Caki2 (cell line): ENCODE data around the gene PROSER2. TPM values are rescaled to one million over a fixed set of nuclear protein-coding genes. Genes with fewer than 3 reads are reported as not detected.
A peak's percentile ranks its signal among the peaks of the same experiment; 100 is the strongest.

Experiments
- DNase-seq: peaks from one replicate; pipeline ENCODE4 v3.0.0-alpha.2; 2015; ENCODE audit warnings: low read depth
- in situ Hi-C: cut with HindIII; loops from 2 replicates; pipeline ENCODE4 v1.10.0; 2016; ENCODE audit warnings: low sequenced_read_pairs, low pct_unique_long_range_greater_than_20kb, mixed read lengths
- total RNA-seq: library from RNA; depleted of rRNA; stranded (reverse); fragments of >200 nt; shearing (Covaris generic); gene quantifications from 2 replicates; pipeline ENCODE4 v1.2.3, GENCODE V29; 2014; ENCODE audit warnings: low replicate concordance

Gene PROSER2
- total RNA-seq, 1 experiment from 2014 or later, result 83.5 TPM

GRCh38 chr10:11893749-11894278, 70.7 kb downstream of the PROSER2 start:
- in situ Hi-C loops, result no loop called here
- no peak for DNase-seq

DNA sequence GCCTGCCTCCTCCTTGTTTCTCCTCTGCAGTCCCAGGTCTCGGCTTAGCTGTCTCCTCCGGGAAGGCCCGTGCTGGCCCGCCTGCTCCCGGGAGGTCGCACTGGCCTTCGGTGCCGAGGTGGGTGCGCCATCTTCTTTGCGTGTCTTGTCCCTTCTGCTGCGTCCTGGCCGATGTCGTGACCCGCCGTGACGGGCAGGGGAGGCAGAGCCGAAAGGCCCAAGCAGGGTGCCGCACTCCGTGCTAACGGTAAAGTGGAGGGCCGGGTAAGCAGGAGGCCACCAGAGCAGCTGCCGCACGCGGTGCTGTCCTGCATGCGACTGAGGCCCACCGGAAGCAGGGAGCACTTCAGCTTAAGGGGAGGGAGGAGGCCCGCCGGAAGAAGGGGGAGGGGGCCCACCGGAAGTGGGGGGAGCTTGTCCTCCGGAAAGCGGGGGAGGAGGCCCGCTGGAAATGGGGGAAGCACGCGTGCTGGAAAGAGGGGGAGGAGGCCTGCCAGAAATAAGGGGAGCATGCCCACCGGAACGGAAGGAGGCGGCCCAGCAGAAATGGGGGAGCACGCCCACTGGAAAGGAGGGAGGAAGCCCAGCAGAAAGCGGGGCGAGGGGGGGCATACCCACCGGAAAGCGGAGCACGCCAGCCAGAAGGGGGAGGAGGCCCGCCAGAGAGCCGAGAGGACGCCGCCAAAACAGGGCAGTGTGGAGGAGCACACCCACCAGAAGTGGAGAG, 71.4 kb downstream of the PROSER2 start:
- in situ Hi-C loops, result no loop called here
- no peak for DNase-seq

DNA sequence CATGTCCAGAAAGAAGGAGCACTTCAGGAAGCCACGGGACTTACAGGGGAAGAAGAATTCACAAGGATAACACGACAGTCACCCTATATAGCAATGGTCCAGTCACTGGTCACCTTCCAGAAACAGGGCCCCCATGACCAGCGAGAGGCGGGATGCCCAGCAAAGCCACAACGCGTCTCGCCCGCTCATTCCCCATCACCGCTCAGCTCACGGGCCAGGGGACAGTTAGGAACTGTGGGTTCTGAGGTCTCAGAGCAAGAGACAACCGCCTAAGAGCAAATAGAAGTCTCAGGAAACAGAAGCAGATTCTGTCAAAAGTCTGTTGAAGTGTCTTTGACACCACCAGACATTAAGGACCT, 71.9 kb downstream of the PROSER2 start:
- in situ Hi-C loops, result no loop called here
- no peak for DNase-seq

DNA sequence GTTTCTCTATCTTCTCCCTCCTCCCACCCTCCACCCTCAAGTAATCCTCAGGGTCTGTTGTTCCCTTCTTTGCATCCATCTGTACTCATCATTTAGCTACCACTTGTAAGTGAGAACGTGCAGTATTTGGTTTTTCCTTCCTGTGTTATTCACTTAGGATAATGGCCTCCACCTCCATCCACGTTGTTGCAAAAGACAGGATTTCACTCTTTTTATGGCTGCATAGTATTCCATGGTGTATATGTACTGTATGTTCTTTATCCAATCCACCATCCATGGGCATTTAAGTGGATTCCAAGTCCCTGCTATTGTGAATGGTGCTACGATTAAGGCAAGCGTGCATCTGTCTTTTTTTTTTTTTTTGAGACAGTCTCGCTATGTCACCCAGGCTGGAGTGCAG, 72.4 kb downstream of the PROSER2 start:
- in situ Hi-C loops, result no loop called here

DNA sequence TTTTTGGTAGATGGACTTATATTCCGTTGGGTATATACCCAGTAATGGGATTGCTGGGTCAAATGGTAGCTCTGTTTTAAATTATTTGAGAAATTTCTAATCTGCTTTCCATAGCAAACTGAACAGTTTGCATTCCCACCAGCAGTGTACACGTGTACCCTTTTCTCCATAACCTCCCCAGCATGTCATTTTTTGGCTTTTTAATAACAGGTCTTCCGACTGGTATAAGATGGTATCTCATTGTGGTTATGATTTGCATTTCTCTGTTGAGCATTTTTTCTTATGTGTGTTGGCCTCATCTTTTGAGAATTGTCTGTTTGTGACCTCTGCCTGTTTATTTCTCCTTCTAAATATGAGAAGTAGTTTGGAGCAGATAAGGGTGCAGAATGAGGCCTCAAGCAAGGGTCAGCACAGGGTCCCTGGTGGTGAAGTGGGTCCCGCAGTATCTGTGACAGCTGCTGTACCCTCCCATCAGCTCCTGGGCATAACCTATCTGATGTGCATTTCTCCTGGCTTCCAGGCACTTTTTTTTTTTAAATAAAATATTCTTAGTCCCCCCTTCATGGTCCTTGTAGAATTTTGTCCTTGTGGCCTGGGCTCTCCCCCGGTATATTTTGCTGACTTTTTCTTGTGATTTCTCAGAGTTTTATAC, 73.5 kb downstream of the PROSER2 start:
- in situ Hi-C loops, result no loop called here

More for the DNA sequence above, 72.4 kb downstream of the PROSER2 start:
- no peak for DNase-seq

DNA sequence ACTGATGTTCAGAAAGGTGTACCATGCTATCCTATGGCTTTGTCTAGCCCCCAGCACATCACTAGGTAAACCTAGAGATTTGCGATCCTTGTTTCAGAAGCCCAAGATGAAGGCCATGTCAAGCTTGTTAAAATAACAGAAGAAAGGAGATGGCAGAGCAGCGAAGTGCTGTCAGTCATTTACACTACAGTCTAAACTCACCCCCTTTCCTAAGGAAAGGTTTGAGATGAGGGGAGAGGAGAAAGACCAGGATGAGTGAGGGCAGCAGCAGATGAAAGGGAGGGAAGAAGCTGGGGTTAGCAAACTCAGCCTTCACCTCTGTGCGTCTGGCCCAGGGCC, 74.8 kb downstream of the PROSER2 start:
- no peak for DNase-seq
- in situ Hi-C loops, result no loop called here

More for the DNA sequence above, 73.5 kb downstream of the PROSER2 start:
- no peak for DNase-seq

DNA sequence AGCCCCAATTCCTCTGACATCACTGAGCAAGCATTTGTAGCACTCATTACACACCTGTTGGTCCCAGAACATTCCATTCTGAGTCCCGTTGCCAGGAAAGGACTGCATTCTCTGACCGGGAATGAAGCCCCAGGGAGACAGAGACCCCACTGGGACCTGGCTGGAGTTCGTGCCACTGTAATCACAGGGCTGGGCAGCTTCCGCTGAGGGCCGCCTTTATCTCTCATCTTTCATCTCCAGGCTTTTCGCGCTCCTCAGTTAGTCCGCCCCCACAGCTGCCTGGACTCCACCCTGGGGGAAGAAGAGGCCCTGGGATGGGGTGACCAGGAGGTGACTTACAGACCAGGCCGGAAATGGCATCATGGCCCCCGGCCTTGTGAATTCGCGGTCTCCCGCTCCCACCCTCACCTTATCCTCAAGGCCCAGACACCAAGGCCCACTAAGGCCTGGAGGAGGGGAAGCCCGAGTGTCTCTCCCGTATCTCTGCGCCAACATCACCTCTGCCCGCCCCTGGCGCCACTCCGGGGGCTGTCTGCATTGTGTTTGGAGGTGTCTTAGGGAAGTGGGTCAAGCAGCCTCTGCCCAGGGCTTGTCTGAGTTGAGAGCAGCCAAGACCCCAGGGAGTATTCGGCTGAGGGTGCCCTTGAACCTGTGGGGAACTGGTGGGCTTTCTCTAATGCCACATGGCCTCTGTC, 75.4 kb downstream of the PROSER2 start:
- in situ Hi-C loops, result no loop called here
- DNase-seq, result peak; percentile 74

- in situ Hi-C loops, result no loop called here
- no peak for DNase-seq
Observed at GRCh38 chr10:11899067-11899876, 76.1 kb downstream of the PROSER2 start.

GRCh38 chr10:11901036-11901301, 77.8 kb downstream of the PROSER2 start:
- no peak for DNase-seq
- in situ Hi-C loops, result no loop called here

- no peak for DNase-seq
- in situ Hi-C loops, result no loop called here
Observed at GRCh38 chr10:11901454-11901832, 78.3 kb downstream of the PROSER2 start.

- no peak for DNase-seq
- in situ Hi-C loops, result no loop called here
Observed at GRCh38 chr10:11901833-11902475, 78.8 kb downstream of the PROSER2 start.

- in situ Hi-C loops, result no loop called here
- no peak for DNase-seq
Observed at GRCh38 chr10:11902646-11903045, 79.5 kb downstream of the PROSER2 start.

- in situ Hi-C loops, result no loop called here
Observed at GRCh38 chr10:11906714-11907113, 83.6 kb downstream of the PROSER2 start.

GRCh38 chr10:11907914-11908313, 84.8 kb downstream of the PROSER2 start:
- in situ Hi-C loops, result no loop called here
- DNase-seq, result no peak

More at GRCh38 chr10:11906714-11907113, 83.6 kb downstream of the PROSER2 start:
- DNase-seq, result no peak

GRCh38 chr10:11908536-11908935, 85.4 kb downstream of the PROSER2 start:
- no peak for DNase-seq
- in situ Hi-C loops, result no loop called here

- DNase-seq, result no peak
- in situ Hi-C loops, result no loop called here
Observed at GRCh38 chr10:11908991-11909390, 85.8 kb downstream of the PROSER2 start.

DNA sequence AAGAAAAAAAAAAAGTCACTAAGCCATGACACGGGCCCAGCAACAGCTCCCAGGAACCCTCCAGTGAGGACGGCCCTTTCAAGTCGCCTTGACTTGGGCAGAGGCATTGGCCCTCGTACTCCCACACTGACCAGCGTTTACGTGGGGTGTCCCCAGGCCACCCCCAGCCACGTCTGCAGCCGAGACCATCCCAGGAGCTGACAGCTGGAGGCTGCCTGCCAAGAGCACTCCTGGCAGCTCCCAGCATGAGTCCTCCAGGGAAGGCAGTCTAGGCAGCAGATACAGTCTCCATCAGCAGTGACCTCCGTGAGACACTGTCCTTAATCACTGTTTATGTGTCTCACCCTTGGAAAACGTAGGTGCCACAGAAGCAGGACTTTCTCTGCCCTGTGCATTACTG, 86.5 kb downstream of the PROSER2 start:
- in situ Hi-C loops, result no loop called here

GRCh38 chr10:11910102-11910501, 86.9 kb downstream of the PROSER2 start:
- DNase-seq, result no peak
- in situ Hi-C loops, result no loop called here

More for the DNA sequence above, 86.5 kb downstream of the PROSER2 start:
- no peak for DNase-seq
